Measurements from ENCODE around the gene FAM98C.

- no peak for TF ChIP-seq EP300 (IDR thresholded peaks at IDR 0.05)
- TF ChIP-seq POLR2A (IDR thresholded peaks at IDR 0.05), result no peak
- no peak for TF ChIP-seq CTCF (IDR thresholded peaks at IDR 0.05)
Measured at GRCh38 chr19:38388349-38389100, 14.4 kb upstream of the FAM98C start, which contains the start of gene SPRED3.
